ENCODE data around the gene SPRR5. TPM values are rescaled to one million over a fixed set of nuclear protein-coding genes. Genes with fewer than 3 reads are reported as not detected.

Gene SPRR5
- total and polyA plus RNA-seq, 2 of the 8 experiments (the other 6 are each of a cell fraction or from before 2014, with no cell fraction given): not detected

DNA sequence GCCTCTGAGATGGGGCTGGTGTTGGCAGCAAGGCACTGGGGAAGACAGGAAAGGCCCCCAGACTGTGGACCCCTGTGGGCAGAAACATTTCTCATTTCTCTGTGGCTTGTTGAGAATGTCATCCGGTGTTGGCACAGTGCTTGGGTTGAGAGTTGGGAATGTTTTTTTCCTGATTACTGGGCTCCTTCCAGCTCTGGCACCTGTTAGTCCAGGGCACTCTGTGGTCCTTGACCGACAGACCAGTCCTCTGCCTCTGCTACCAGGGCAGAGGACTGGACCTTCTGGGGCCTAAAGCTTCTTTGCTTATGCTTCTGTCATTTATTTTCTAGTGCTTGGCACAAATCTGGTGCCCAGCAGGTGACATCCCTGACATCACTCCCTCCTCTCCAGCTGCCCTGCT, 4.8 kb upstream of the SPRR5 start:
- H2BK5ac ChIP-seq (ENCODE audit: low read depth, low read length): no peak overlapping the region
- no peaks in the 10 kb centered on the region for H3K4me1 ChIP-seq (replicated peaks in 1 of 4; ENCODE audit: control insufficient read depth in 3 of 4, insufficient read depth in 4 of 4, low read length in 3 of 4)
- no peak overlapping the region for H2BK15ac ChIP-seq (ENCODE audit: low read length)
- no peak for FAIRE-seq
- H4K8ac ChIP-seq (ENCODE audit: extremely low read depth, insufficient read depth, low read length): no peak overlapping the region; the same call in 1 of the 2 replicates
- H3K18ac ChIP-seq (ENCODE audit: extremely low read depth, low read length): no peak overlapping the region
- H2AFZ ChIP-seq (ENCODE audit: low read length): no peak overlapping the region
- H2BK120ac ChIP-seq (replicated peaks; ENCODE audit: low read depth, low read length): no peak overlapping the region
- no peak overlapping the region for H3K9ac ChIP-seq (replicated peaks in 1 of 4; ENCODE audit: extremely low read depth in 1 of 4, low read depth in 3 of 4, low read length in 3 of 4)
- WGBS, 2 experiments (ENCODE audit: extremely low coverage in 1 of 2, insufficient coverage in 1 of 2, insufficient read length in 1 of 2, insufficient replicate concordance in 2 of 2, low coverage in 1 of 2, low lambda C conversion rate in 2 of 2, missing lambda C conversion rate in 1 of 2): 83% methylated on average over 2 of the region's 2 CpGs; no CpG with 5 or more reads in 1 of the 2 experiments
- no peak for DNase-seq (ENCODE audit: low read depth in 1 of 2, low spot score in 2 of 2)
- no peak overlapping the region for H3K14ac ChIP-seq (ENCODE audit: insufficient read length)
- H3K23me2 ChIP-seq (ENCODE audit: low read depth, low read length): no peaks in the 10 kb centered on the region; the same call in 1 of the 2 replicates
- no peak overlapping the region for H3K27ac ChIP-seq (ENCODE audit: low read depth, low read length)
- ChIA-PET CTCF (ENCODE audit: partially characterized antibody) (interaction anchor here (0.6 kb wide), 1 partner anchor 1226 kb away, joined by 3 read pairs; no protein-coding TSS in a partner anchor), POLR2A (ENCODE audit: partially characterized antibody) (no interaction called here)
- H3K79me1 ChIP-seq (ENCODE audit: low read depth, low read length): no peaks in the 10 kb centered on the region
- H3K9me3 ChIP-seq (ENCODE audit: insufficient read depth in 2 of 2, low read depth in 1 of 2, low read length in 1 of 2): no peaks in the 10 kb centered on the region
- H3K4me3 ChIP-seq (ENCODE audit: extremely low read depth in 1 of 4, insufficient read depth in 2 of 4, low read depth in 3 of 4, low read length in 4 of 4): no peak overlapping the region
- H3K36me3 ChIP-seq (ENCODE audit: control insufficient read depth in 2 of 4, insufficient read depth in 4 of 4, low read length in 3 of 4): no peaks in the 10 kb centered on the region
- H4K91ac ChIP-seq (replicated peaks; ENCODE audit: insufficient read length, low read length): no peak overlapping the region
- no peak overlapping the region for H3K4me2 ChIP-seq (ENCODE audit: insufficient read depth in 1 of 2, low read depth in 2 of 2, low read length in 2 of 2)
- no peak overlapping the region for H3K56ac ChIP-seq (replicated peaks; ENCODE audit: insufficient read length, low read depth, low read length)
- H2AK5ac ChIP-seq (ENCODE audit: low read depth, low read length): no peak overlapping the region
- H3K79me2 ChIP-seq (ENCODE audit: control insufficient read depth in 1 of 2, insufficient read depth in 2 of 2, low read length in 2 of 2): no peaks in the 10 kb centered on the region
- no peak overlapping the region for H3K4ac ChIP-seq (replicated peaks; ENCODE audit: insufficient read length, low read depth, low read length)
- H4K20me1 ChIP-seq (replicated peaks in 1 of 2; ENCODE audit: control insufficient read depth in 1 of 2, insufficient read depth in 2 of 2, low read length in 2 of 2): no peaks in the 10 kb centered on the region
- no peak overlapping the region for H4K5ac ChIP-seq (ENCODE audit: insufficient read length, low read depth, low read length)
- H2BK20ac ChIP-seq (ENCODE audit: low read length): no peak overlapping the region
- no peak overlapping the region for H3K23ac ChIP-seq (ENCODE audit: insufficient read length)
- no peak overlapping the region for H2BK12ac ChIP-seq (ENCODE audit: low read depth, low read length)
- no peaks in the 10 kb centered on the region for H3K27me3 ChIP-seq (replicated peaks in 1 of 4; ENCODE audit: control insufficient read depth in 3 of 4, extremely low read depth in 1 of 4, insufficient read depth in 3 of 4, low read length in 3 of 4)
- TF ChIP-seq SP4 (IDR thresholded peaks at IDR 0.05; ENCODE audit: low read length) (no peak), GABPA (IDR thresholded peaks at IDR 0.05; ENCODE audit: borderline replicate concordance, insufficient read depth, low read length) (no peak), CHD1 (IDR thresholded peaks at IDR 0.05; ENCODE audit: low read depth, low read length) (no peak), EGR1 (IDR thresholded peaks at IDR 0.05; ENCODE audit: borderline replicate concordance, low read depth, low read length) (no peak), KDM5A (IDR thresholded peaks at IDR 0.05; ENCODE audit: low read length) (no peak), TAF7 (optimal IDR thresholded peaks at IDR 0.05; ENCODE audit: borderline replicate concordance, low read depth, low read length) (no peak), ATF2 (IDR thresholded peaks at IDR 0.05; ENCODE audit: low read length) (no peak), SP1 (IDR thresholded peaks at IDR 0.05; ENCODE audit: low read depth, low read length) (no peak), BACH1 (IDR thresholded peaks at IDR 0.05; ENCODE audit: low read length) (no peak), CBX8 (IDR thresholded peaks at IDR 0.05; ENCODE audit: borderline replicate concordance, low read depth, low read length) (no peak), EP300 (IDR thresholded peaks at IDR 0.05; ENCODE audit: borderline replicate concordance in 1 of 2, low read depth in 2 of 2, low read length in 2 of 2) (no peak), RBBP5 (IDR thresholded peaks at IDR 0.05; ENCODE audit: borderline replicate concordance, low read depth, low read length) (no peak)
- TF ChIP-seq, protein P1, sequence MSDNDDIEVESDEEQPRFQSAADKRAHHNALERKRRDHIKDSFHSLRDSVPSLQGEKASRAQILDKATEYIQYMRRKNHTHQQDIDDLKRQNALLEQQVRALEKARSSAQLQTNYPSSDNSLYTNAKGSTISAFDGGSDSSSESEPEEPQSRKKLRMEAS (IDR thresholded peaks at IDR 0.05): no peak

All from H1 (cell line).